ENCODE results near the gene SLC4A2. TPM values are rescaled to one million over a fixed set of nuclear protein-coding genes. Genes with fewer than 3 reads are reported as not detected.

Gene SLC4A2
- total RNA-seq, 4 donors from 2014 or later = 31.9 to 78.7 (median 59.7) TPM

- H3K4me1 ChIP-seq = peaks cover 78% of the 10 kb centered on the region
- peak; percentile 93 to 94 for DNase-seq (ENCODE audit: low spot score in 2 of 2)
These were observed 26.6 kb downstream of the SLC4A2 start, which contains the start of gene AGAP3 for GRCh38 chr7:151085691-151086620. Gene AGAP3, plus strand, starts transcription at chr7:151086475. Its CDS starts 267 bp downstream, at chr7:151086742.

DNA sequence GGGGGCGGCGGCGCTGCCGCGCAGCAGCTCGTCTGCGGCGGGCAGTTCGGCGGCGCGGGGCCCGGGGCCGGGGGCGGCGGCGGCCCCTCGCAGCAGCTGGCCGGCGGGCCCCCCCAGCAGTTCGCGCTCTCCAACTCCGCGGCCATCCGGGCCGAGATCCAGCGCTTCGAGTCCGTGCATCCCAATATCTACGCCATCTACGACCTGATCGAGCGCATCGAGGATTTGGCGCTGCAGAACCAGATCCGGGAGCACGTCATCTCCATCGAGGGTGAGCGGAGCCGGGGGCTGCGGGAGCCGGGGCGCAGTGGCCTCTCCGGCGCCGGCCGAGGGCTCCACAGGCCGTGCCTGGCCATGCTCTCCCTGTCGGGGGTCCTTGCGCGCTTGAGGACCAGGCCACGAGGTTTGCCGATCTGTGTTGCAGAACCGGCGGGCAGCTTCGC is 27.4 kb downstream of the SLC4A2 start:
- H3K27me3 ChIP-seq = no peaks in the 10 kb centered on the region
- peak overlapping the region; percentile 88 for H3K27ac ChIP-seq
- DNase-seq (ENCODE audit: low spot score in 2 of 2) = no peak
- WGBS = under 1% methylated on average over 27 of the region's 56 CpGs
- no peak for TF ChIP-seq POLR2AphosphoS5 (IDR thresholded peaks at IDR 0.05)
- no peak for TF ChIP-seq POLR2A (IDR thresholded peaks at IDR 0.05)
- no peak for TF ChIP-seq EP300 (IDR thresholded peaks at IDR 0.05)
- no peak for TF ChIP-seq CTCF (IDR thresholded peaks at IDR 0.05)
- no peaks in the 10 kb centered on the region for H3K9me3 ChIP-seq
- no peaks in the 10 kb centered on the region for H3K36me3 ChIP-seq
- H3K4me3 ChIP-seq = peak overlapping the region; percentile 62
- peaks cover 78% of the 10 kb centered on the region for H3K4me1 ChIP-seq

More at GRCh38 chr7:151085691-151086620, 26.6 kb downstream of the SLC4A2 start, which contains the start of gene AGAP3:
- Histone ChIP-seq H3K27ac (peak within 1 kb of the TSS; percentile 88), H3K9me3 (no peaks in the 10 kb centered on the region), H3K4me3 (peak within 1 kb of the TSS; percentile 62), H3K27me3 (no peaks in the 10 kb centered on the region), H3K36me3 (no peaks in the 10 kb centered on the region)
- 2% methylated on average over 8 of the region's 84 CpGs for WGBS
- TF ChIP-seq POLR2AphosphoS5 (IDR thresholded peaks at IDR 0.05) (no peak), POLR2A (IDR thresholded peaks at IDR 0.05) (peak in 1 of 2 donors; percentile 20), EP300 (IDR thresholded peaks at IDR 0.05) (no peak), CTCF (IDR thresholded peaks at IDR 0.05) (no peak)

- 2% methylated on average over 24 of the region's 70 CpGs for WGBS
- Histone ChIP-seq H3K27me3 (no peaks in the 10 kb centered on the region), H3K9me3 (no peaks in the 10 kb centered on the region), H3K4me1 (peaks cover 72% of the 10 kb centered on the region), H3K36me3 (no peaks in the 10 kb centered on the region), H3K4me3 (peak overlapping the region; percentile 62), H3K27ac (peak overlapping the region; percentile 88)
- TF ChIP-seq EP300 (IDR thresholded peaks at IDR 0.05) (no peak), CTCF (IDR thresholded peaks at IDR 0.05) (peak in 1 of 2 donors; percentile 18)
- DNase-seq (ENCODE audit: low spot score in 2 of 2) = peak in 1 of 2 donors; percentile 81
These were observed 28.0 kb downstream of the SLC4A2 start for GRCh38 chr7:151087245-151088018.

DNA sequence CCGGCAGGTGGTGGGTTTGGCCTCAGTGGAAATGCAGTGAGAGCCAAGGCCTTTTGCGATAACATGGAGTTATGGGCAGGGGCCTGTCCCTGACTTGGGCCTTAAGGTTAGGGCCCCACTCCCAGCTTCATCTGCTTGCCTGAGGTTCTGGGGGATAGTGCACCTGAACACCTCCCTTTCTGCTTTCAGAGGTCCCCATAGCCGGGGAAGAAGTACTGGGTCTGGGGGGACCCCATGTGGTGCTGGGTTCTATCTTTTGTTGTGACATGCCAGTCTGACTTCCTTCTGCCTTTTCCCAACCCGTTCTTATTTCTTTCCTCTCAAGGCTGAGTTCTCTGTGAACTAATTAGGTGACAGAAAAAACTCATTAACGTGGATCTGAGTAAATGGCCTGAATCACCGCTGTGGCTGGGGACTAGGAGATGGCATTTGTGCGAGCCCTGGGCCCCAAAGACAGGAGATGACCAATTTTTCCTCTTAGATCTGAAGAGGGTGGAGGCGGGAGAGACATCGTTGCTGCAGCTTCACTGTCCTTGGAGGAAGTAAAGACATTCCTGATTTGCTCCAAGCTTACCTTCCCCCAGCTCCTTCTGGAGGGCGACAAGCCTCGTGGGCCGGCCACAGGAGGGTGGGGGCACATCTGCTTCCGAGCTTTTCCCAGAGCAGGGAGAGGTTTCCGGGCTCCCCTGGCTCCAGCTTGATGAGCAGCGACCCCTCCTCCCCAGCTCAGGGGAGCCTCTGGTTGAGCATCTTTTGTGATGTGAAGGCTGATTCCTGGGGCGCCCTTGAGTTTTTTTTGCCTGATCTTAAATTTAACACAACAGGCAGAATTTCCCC is 28.8 kb downstream of the SLC4A2 start:
- H3K9me3 ChIP-seq = no peaks in the 10 kb centered on the region
- H3K36me3 ChIP-seq = no peaks in the 10 kb centered on the region
- TF ChIP-seq EP300 (IDR thresholded peaks at IDR 0.05) = no peak
- no peak for TF ChIP-seq CTCF (IDR thresholded peaks at IDR 0.05)
- TF ChIP-seq POLR2A (IDR thresholded peaks at IDR 0.05) = no peak
- no peak for TF ChIP-seq POLR2AphosphoS5 (IDR thresholded peaks at IDR 0.05)
- H3K27me3 ChIP-seq = no peaks in the 10 kb centered on the region
- H3K4me1 ChIP-seq = peaks cover 66% of the 10 kb centered on the region
- DNase-seq (ENCODE audit: low spot score in 2 of 2) = no peak
- peak overlapping the region; percentile 62 for H3K4me3 ChIP-seq
- 20% methylated on average over 16 of the region's 16 CpGs for WGBS
- H3K27ac ChIP-seq = peak overlapping the region; percentile 88
